ENCODE measurements around the gene INHBA. TPM values are rescaled to one million over a fixed set of nuclear protein-coding genes. Genes with fewer than 3 reads are reported as not detected.

Gene INHBA
- polyA plus RNA-seq, 1 donor = 2.8 TPM

- Histone ChIP-seq H3K9me3 (ENCODE audit: control insufficient read depth, low read depth, low read length) (no peaks in the 10 kb centered on the region), H3K4me3 (ENCODE audit: low read length) (no peak overlapping the region), H3K27ac (ENCODE audit: low read length) (no peak overlapping the region), H3K4me1 (ENCODE audit: control insufficient read depth, insufficient read depth, low read length) (no peaks in the 10 kb centered on the region), H3K27me3 (ENCODE audit: control insufficient read depth, insufficient read depth, low read length) (no peaks in the 10 kb centered on the region), H3K36me3 (ENCODE audit: control insufficient read depth, insufficient read depth, low read length) (no peaks in the 10 kb centered on the region)
- WGBS (ENCODE audit: insufficient coverage, low lambda C conversion rate) = 88% methylated on average over 1 of the region's 2 CpGs
- DNase-seq = no peak
These were observed 14.0 kb downstream of the INHBA start for GRCh38 chr7:41688906-41689305.

- Histone ChIP-seq H3K9me3 (ENCODE audit: control insufficient read depth, low read depth, low read length) (no peaks in the 10 kb centered on the region), H3K4me1 (ENCODE audit: control insufficient read depth, insufficient read depth, low read length) (no peaks in the 10 kb centered on the region), H3K36me3 (ENCODE audit: control insufficient read depth, insufficient read depth, low read length) (no peaks in the 10 kb centered on the region), H3K4me3 (ENCODE audit: low read length) (no peak overlapping the region), H3K27me3 (ENCODE audit: control insufficient read depth, insufficient read depth, low read length) (no peaks in the 10 kb centered on the region), H3K27ac (ENCODE audit: low read length) (no peak overlapping the region)
- DNase-seq = no peak
- no CpG with 5 or more reads among the region's 2 CpGs for WGBS (ENCODE audit: insufficient coverage, low lambda C conversion rate)
These were observed 14.8 kb downstream of the INHBA start for GRCh38 chr7:41688012-41688625.

- no peak for DNase-seq
- H3K27ac ChIP-seq (ENCODE audit: low read length) = no peak overlapping the region
- H3K27me3 ChIP-seq (ENCODE audit: control insufficient read depth, insufficient read depth, low read length) = no peaks in the 10 kb centered on the region
- no peaks in the 10 kb centered on the region for H3K36me3 ChIP-seq (ENCODE audit: control insufficient read depth, insufficient read depth, low read length)
- no peak overlapping the region for H3K4me3 ChIP-seq (ENCODE audit: low read length)
- H3K9me3 ChIP-seq (ENCODE audit: control insufficient read depth, low read depth, low read length) = no peaks in the 10 kb centered on the region
- H3K4me1 ChIP-seq (ENCODE audit: control insufficient read depth, insufficient read depth, low read length) = no peaks in the 10 kb centered on the region
- WGBS (ENCODE audit: insufficient coverage, low lambda C conversion rate) = 60% methylated on average over 1 of the region's 1 CpG
These were observed 17.2 kb downstream of the INHBA start for GRCh38 chr7:41685684-41686083.

- no peaks in the 10 kb centered on the region for H3K4me1 ChIP-seq (ENCODE audit: control insufficient read depth, insufficient read depth, low read length)
- no peaks in the 10 kb centered on the region for H3K36me3 ChIP-seq (ENCODE audit: control insufficient read depth, insufficient read depth, low read length)
- no peak overlapping the region for H3K4me3 ChIP-seq (ENCODE audit: low read length)
- no peak overlapping the region for H3K27ac ChIP-seq (ENCODE audit: low read length)
- no peak for DNase-seq
- no peaks in the 10 kb centered on the region for H3K27me3 ChIP-seq (ENCODE audit: control insufficient read depth, insufficient read depth, low read length)
- H3K9me3 ChIP-seq (ENCODE audit: control insufficient read depth, low read depth, low read length) = no peaks in the 10 kb centered on the region
These were observed 20.5 kb downstream of the INHBA start for GRCh38 chr7:41682422-41682821.

- no peak for DNase-seq
- WGBS (ENCODE audit: insufficient coverage, low lambda C conversion rate) = no CpG with 5 or more reads among the region's 2 CpGs
- no peaks in the 10 kb centered on the region for H3K9me3 ChIP-seq (ENCODE audit: control insufficient read depth, low read depth, low read length)
- H3K27ac ChIP-seq (ENCODE audit: low read length) = no peak overlapping the region
- H3K4me1 ChIP-seq (ENCODE audit: control insufficient read depth, insufficient read depth, low read length) = no peaks in the 10 kb centered on the region
- H3K27me3 ChIP-seq (ENCODE audit: control insufficient read depth, insufficient read depth, low read length) = no peaks in the 10 kb centered on the region
- no peak overlapping the region for H3K4me3 ChIP-seq (ENCODE audit: low read length)
- no peaks in the 10 kb centered on the region for H3K36me3 ChIP-seq (ENCODE audit: control insufficient read depth, insufficient read depth, low read length)
These were observed 23.3 kb downstream of the INHBA start for GRCh38 chr7:41679566-41679965.

GRCh38 chr7:41674505-41675023 lies 28.3 kb downstream of the INHBA start:
- Histone ChIP-seq H3K36me3 (ENCODE audit: control insufficient read depth, insufficient read depth, low read length) (no peaks in the 10 kb centered on the region), H3K4me1 (ENCODE audit: control insufficient read depth, insufficient read depth, low read length) (no peaks in the 10 kb centered on the region), H3K27me3 (ENCODE audit: control insufficient read depth, insufficient read depth, low read length) (no peaks in the 10 kb centered on the region), H3K27ac (ENCODE audit: low read length) (no peak overlapping the region), H3K9me3 (ENCODE audit: control insufficient read depth, low read depth, low read length) (no peaks in the 10 kb centered on the region), H3K4me3 (ENCODE audit: low read length) (no peak overlapping the region)
- 17% methylated on average over 1 of the region's 4 CpGs for WGBS (ENCODE audit: insufficient coverage, low lambda C conversion rate)
- no peak for DNase-seq

GRCh38 chr7:41661596-41661995 lies 41.3 kb downstream of the INHBA start:
- Histone ChIP-seq H3K4me1 (ENCODE audit: control insufficient read depth, insufficient read depth, low read length) (no peaks in the 10 kb centered on the region), H3K27me3 (ENCODE audit: control insufficient read depth, insufficient read depth, low read length) (no peaks in the 10 kb centered on the region), H3K9me3 (ENCODE audit: control insufficient read depth, low read depth, low read length) (no peaks in the 10 kb centered on the region), H3K27ac (ENCODE audit: low read length) (no peak overlapping the region), H3K36me3 (ENCODE audit: control insufficient read depth, insufficient read depth, low read length) (no peaks in the 10 kb centered on the region), H3K4me3 (ENCODE audit: low read length) (no peak overlapping the region)
- DNase-seq = no peak

GRCh38 chr7:41659539-41659938 lies 43.4 kb downstream of the INHBA start:
- Histone ChIP-seq H3K9me3 (ENCODE audit: control insufficient read depth, low read depth, low read length) (no peaks in the 10 kb centered on the region), H3K36me3 (ENCODE audit: control insufficient read depth, insufficient read depth, low read length) (no peaks in the 10 kb centered on the region), H3K4me1 (ENCODE audit: control insufficient read depth, insufficient read depth, low read length) (no peaks in the 10 kb centered on the region), H3K27me3 (ENCODE audit: control insufficient read depth, insufficient read depth, low read length) (no peaks in the 10 kb centered on the region), H3K4me3 (ENCODE audit: low read length) (no peak overlapping the region), H3K27ac (ENCODE audit: low read length) (no peak overlapping the region)
- WGBS (ENCODE audit: insufficient coverage, low lambda C conversion rate) = no CpG with 5 or more reads among the region's 3 CpGs
- DNase-seq = no peak

GRCh38 chr7:41656366-41656765 lies 46.5 kb downstream of the INHBA start:
- Histone ChIP-seq H3K9me3 (ENCODE audit: control insufficient read depth, low read depth, low read length) (no peaks in the 10 kb centered on the region), H3K27me3 (ENCODE audit: control insufficient read depth, insufficient read depth, low read length) (no peaks in the 10 kb centered on the region), H3K27ac (ENCODE audit: low read length) (no peak overlapping the region), H3K4me3 (ENCODE audit: low read length) (no peak overlapping the region), H3K4me1 (ENCODE audit: control insufficient read depth, insufficient read depth, low read length) (no peaks in the 10 kb centered on the region), H3K36me3 (ENCODE audit: control insufficient read depth, insufficient read depth, low read length) (no peaks in the 10 kb centered on the region)
- no peak for DNase-seq
- WGBS (ENCODE audit: insufficient coverage, low lambda C conversion rate) = no CpG with 5 or more reads among the region's 4 CpGs

- WGBS (ENCODE audit: insufficient coverage, low lambda C conversion rate) = no CpG with 5 or more reads among the region's 2 CpGs
- Histone ChIP-seq H3K4me3 (ENCODE audit: low read length) (no peak overlapping the region), H3K27ac (ENCODE audit: low read length) (no peak overlapping the region), H3K9me3 (ENCODE audit: control insufficient read depth, low read depth, low read length) (no peaks in the 10 kb centered on the region), H3K27me3 (ENCODE audit: control insufficient read depth, insufficient read depth, low read length) (no peaks in the 10 kb centered on the region), H3K4me1 (ENCODE audit: control insufficient read depth, insufficient read depth, low read length) (no peaks in the 10 kb centered on the region), H3K36me3 (ENCODE audit: control insufficient read depth, insufficient read depth, low read length) (no peaks in the 10 kb centered on the region)
- DNase-seq = no peak
These were observed 47.5 kb downstream of the INHBA start for GRCh38 chr7:41655426-41655825.

GRCh38 chr7:41652267-41652666 lies 50.6 kb downstream of the INHBA start:
- Histone ChIP-seq H3K27me3 (ENCODE audit: control insufficient read depth, insufficient read depth, low read length) (no peaks in the 10 kb centered on the region), H3K4me1 (ENCODE audit: control insufficient read depth, insufficient read depth, low read length) (no peaks in the 10 kb centered on the region), H3K9me3 (ENCODE audit: control insufficient read depth, low read depth, low read length) (no peaks in the 10 kb centered on the region), H3K36me3 (ENCODE audit: control insufficient read depth, insufficient read depth, low read length) (no peaks in the 10 kb centered on the region), H3K27ac (ENCODE audit: low read length) (no peak overlapping the region), H3K4me3 (ENCODE audit: low read length) (no peak overlapping the region)
- no peak for DNase-seq
- no CpG with 5 or more reads among the region's 1 CpG for WGBS (ENCODE audit: insufficient coverage, low lambda C conversion rate)

Measured in large intestine (tissue), 3 donors.